ENCODE results near the gene GMNN.

- TF ChIP-seq CTCF (IDR thresholded peaks at IDR 0.05; ENCODE audit: low read depth, low read length): no peak
- TF ChIP-seq POLR2A (IDR thresholded peaks at IDR 0.05; ENCODE audit: extremely low read depth, insufficient read length): no peak
- TF ChIP-seq MAX (IDR thresholded peaks at IDR 0.05; ENCODE audit: low read depth, low read length): no peak
- TF ChIP-seq MYC (IDR thresholded peaks at IDR 0.05; ENCODE audit: low read depth, low read length): no peak
Observed at GRCh38 chr6:24759718-24760117, 15.0 kb upstream of the GMNN start.
